Uterus (tissue), 4 donors: ENCODE measurements around the gene PFKFB2. TPM values are rescaled to one million over a fixed set of nuclear protein-coding genes. Genes with fewer than 3 reads are reported as not detected.

Source experiments
- DNase-seq, 2 donors: peaks; one replicate each; pipeline ENCODE4 v3.0.0-alpha.2; 2019 to 2020
- H3K27ac ChIP-seq, 2 donors: fragments of 200-600 bp; sonication (generic); 1 replicate in 1 of 2; 2 replicates in 1 of 2; pipeline ENCODE4 v1.5.1; 2016 to 2018
- H3K27me3 ChIP-seq, 2 donors: fragments of 200-600 bp; sonication (generic); one replicate each; pipeline ENCODE4 v1.5.1; 2018 to 2019; ENCODE audit warnings: control low read depth in 1 of 2
- H3K36me3 ChIP-seq, 2 donors: fragments of 200-600 bp; sonication (generic); one replicate each; pipeline ENCODE4 v1.5.1; 2019; ENCODE audit warnings: control low read depth in 1 of 2
- H3K4me1 ChIP-seq, 2 donors: fragments of 200-600 bp; sonication (generic); one replicate each; pipeline ENCODE4 v1.5.1; 2018 to 2019; ENCODE audit warnings: control low read depth in 1 of 2
- H3K4me3 ChIP-seq, 2 donors: fragments of 200-600 bp; sonication (generic); 1 replicate in 1 of 2; 2 replicates in 1 of 2; pipeline ENCODE4 v1.5.1; 2018 to 2019; ENCODE audit warnings: mild to moderate bottlenecking in 1 of 2
- H3K9me3 ChIP-seq, 2 donors: fragments of 200-600 bp; sonication (generic); one replicate each; pipeline ENCODE4 v1.5.1; 2019; ENCODE audit warnings: control low read depth in 1 of 2
- POLR2A ChIP-seq, 2 donors: fragments of 450-650 bp; IDR thresholded peaks; one replicate each; pipeline ENCODE4 v1.6.1; 2016; ENCODE audit warnings: antibody characterized with exemption in 2 of 2, mild to moderate bottlenecking in 1 of 2, moderate library complexity in 1 of 2
- intact Hi-C: fragments of 100-400 bp; cut with DNase I; formaldehyde crosslinking; loops from one replicate; pipeline ENCODE4 v1.15.1; 2023; ENCODE audit warnings: low total_unique reads
- total RNA-seq, 4 donors: library from RNA; depleted of rRNA in 3 of 4; stranded (reverse); fragments of >200 nt in 3 of 4; gene quantifications; one replicate each; pipeline versions ENCODE4 v1.1.0 to v1.2.4, GENCODE V29; 2014 to 2023
- TF ChIP-seq, protein P1 (sequence below), 4 experiments: fragments of 200-600 bp in 2 of 4; fragments of 450-650 bp in 2 of 4; sonication (generic) in 2 of 4; IDR thresholded peaks; one replicate each; pipeline ENCODE4 v1.5.1; 2016 to 2019; ENCODE audit warnings: antibody characterized with exemption in 4 of 4, mild to moderate bottlenecking in 2 of 4, moderate library complexity in 1 of 4
- donor health status: DM: yes; HTN: yes; CAD: no.

Gene PFKFB2
- total RNA-seq, 4 donors from 2014 or later, result 0.51 to 10.7 (median 2.9) TPM

DNA sequence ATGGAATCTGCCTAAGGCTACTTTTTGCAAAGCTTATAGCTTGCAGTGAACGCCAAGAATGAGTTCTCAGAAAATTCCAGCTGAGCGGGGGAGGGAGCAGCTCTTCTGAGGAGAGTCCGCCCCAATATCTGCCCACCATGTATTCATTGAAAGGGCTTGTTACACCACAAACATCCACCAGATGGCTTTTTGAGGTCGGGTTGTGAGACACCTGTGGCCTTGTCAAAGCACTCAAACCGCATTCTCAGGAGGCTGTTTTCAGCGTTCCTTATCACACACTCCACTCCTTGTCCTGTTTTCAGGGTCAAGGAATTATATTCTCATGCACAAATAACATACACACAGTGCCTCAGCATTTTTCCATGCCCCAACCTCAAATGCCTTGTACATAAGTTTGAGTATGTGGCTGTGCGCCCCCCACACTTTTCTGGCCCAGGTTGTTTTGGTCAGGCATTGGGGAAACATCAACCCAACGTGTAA is 31.7 kb downstream of the PFKFB2 start:
- intact Hi-C loops, result no loop called here
- H3K4me1 ChIP-seq, result no peaks in the 10 kb centered on the region
- H3K27me3 ChIP-seq, result no peaks in the 10 kb centered on the region
- peak in 1 of 2 donors; percentile 24 for DNase-seq
- TF ChIP-seq, protein P1, sequence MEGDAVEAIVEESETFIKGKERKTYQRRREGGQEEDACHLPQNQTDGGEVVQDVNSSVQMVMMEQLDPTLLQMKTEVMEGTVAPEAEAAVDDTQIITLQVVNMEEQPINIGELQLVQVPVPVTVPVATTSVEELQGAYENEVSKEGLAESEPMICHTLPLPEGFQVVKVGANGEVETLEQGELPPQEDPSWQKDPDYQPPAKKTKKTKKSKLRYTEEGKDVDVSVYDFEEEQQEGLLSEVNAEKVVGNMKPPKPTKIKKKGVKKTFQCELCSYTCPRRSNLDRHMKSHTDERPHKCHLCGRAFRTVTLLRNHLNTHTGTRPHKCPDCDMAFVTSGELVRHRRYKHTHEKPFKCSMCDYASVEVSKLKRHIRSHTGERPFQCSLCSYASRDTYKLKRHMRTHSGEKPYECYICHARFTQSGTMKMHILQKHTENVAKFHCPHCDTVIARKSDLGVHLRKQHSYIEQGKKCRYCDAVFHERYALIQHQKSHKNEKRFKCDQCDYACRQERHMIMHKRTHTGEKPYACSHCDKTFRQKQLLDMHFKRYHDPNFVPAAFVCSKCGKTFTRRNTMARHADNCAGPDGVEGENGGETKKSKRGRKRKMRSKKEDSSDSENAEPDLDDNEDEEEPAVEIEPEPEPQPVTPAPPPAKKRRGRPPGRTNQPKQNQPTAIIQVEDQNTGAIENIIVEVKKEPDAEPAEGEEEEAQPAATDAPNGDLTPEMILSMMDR (IDR thresholded peaks at IDR 0.05), result peak; percentile 14 to 61 (median 44)
- TF ChIP-seq POLR2A (IDR thresholded peaks at IDR 0.05), result no peak
- H3K36me3 ChIP-seq, result no peaks in the 10 kb centered on the region
- H3K9me3 ChIP-seq, result no peaks in the 10 kb centered on the region
- no peak overlapping the region for H3K4me3 ChIP-seq
- no peak overlapping the region for H3K27ac ChIP-seq

DNA sequence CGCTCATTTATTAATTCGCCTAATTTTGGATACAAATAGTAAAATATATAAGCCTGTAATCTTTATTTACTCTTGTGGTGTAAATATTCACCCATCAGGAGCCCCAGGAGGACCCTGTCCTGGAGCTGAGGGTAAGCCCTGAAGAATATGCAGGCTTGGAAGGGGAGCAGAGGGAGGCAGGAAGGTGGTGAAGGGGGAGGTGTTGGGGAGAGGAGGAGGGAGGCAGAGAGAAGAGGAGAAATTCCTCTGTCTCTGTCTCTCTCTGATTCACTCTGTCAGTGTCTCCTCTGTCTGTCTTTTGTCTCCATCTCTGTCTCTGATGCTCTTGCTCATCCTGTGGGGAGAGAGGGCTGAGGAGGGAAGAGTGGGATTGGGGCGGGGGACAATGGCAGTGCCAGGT is 32.8 kb downstream of the PFKFB2 start:
- TF ChIP-seq, protein P1 (IDR thresholded peaks at IDR 0.05), result no peak
- TF ChIP-seq POLR2A (IDR thresholded peaks at IDR 0.05), result no peak
- Histone ChIP-seq H3K9me3 (no peaks in the 10 kb centered on the region), H3K27me3 (no peaks in the 10 kb centered on the region), H3K4me3 (no peak overlapping the region), H3K27ac (no peak overlapping the region), H3K36me3 (no peaks in the 10 kb centered on the region), H3K4me1 (no peaks in the 10 kb centered on the region)
- intact Hi-C loops, result no loop called here
- DNase-seq, result no peak

DNA sequence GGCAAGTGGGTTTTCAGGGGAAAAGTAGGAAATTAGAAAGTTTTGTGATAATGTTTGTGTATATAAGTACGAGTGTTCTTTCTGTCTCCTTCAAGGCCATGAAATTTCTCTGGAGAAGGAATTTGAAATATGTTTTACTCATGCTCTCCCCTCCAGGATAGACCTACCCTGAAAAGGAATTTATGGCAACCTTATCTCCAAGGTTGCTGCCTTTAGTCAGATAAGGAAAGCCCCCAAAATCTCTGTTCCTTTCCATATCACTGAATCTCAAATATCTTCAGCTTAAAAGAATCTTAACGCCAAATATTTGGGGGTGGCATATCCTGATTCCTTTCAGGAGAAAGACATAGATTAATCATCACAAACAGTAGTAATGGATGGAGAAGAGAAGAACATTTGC is 35.1 kb downstream of the PFKFB2 start:
- TF ChIP-seq, protein P1 (IDR thresholded peaks at IDR 0.05), result no peak
- no peak for TF ChIP-seq POLR2A (IDR thresholded peaks at IDR 0.05)
- no peak for DNase-seq
- H3K27ac ChIP-seq, result no peak overlapping the region
- no peaks in the 10 kb centered on the region for H3K36me3 ChIP-seq
- no peaks in the 10 kb centered on the region for H3K9me3 ChIP-seq
- intact Hi-C loops, result no loop called here
- no peak overlapping the region for H3K4me3 ChIP-seq
- H3K27me3 ChIP-seq, result no peaks in the 10 kb centered on the region
- H3K4me1 ChIP-seq, result no peaks in the 10 kb centered on the region

DNA sequence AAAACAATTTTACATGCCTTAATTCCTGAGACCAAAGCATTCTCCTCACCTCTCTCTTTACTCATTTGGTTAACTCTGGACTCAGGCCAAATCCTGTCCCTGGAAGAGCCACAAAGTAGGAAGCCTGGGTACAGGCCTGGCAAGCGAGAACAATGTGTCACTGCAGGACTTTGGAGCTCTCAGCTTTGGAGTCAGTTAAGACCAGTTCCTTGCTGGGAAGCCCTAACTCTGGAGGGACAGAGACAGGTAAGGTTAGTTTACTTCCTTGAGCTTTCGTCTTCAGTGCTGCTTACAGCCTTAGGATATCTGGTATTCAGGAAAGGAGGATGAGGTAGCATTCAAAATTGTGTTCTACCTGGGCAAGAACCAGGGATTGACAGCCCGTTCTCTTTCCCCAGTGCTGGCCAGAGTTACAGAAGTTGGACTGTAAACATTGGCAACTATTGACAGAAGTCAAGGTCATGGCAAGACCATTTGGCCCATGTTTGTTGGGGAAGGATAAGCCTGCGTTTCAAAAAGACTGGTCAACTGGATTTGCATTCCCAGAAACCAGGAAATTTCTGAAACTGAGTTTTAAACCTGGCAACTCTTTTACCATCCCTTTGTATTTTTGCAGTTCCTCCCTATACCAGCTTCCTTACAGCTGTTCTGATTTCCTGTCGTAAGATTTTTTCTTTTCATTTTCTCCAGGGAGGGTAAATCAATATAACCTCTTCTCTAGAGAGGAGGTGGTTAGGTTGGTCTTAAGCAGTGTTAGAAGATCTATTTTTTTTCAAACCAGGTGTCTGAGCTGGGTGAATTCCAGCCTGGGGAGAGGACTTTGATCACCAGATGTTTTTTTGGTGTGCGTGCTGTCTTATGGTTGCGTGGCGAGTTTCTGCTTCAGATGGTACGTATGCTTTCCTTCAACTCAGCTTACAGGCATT is 35.9 kb downstream of the PFKFB2 start, which contains the start of gene C4BPB:
C4BPB (plus strand) TSS at position 160 of the 926 bp plus-strand sequence; CDS start at position 832, 672 bp downstream.
- DNase-seq, result no peak
- H3K4me3 ChIP-seq, result no peak within 1 kb of the TSS
- no peaks in the 10 kb centered on the region for H3K4me1 ChIP-seq
- TF ChIP-seq, protein P1 (IDR thresholded peaks at IDR 0.05), result no peak
- no peak for TF ChIP-seq POLR2A (IDR thresholded peaks at IDR 0.05)
- H3K27me3 ChIP-seq, result no peaks in the 10 kb centered on the region
- H3K27ac ChIP-seq, result no peak within 1 kb of the TSS
- intact Hi-C loops, result no loop called here
- H3K9me3 ChIP-seq, result no peaks in the 10 kb centered on the region
- H3K36me3 ChIP-seq, result no peaks in the 10 kb centered on the region
